ENCODE measurements around the gene PCGF3.

The PCGF3 gene

DNA sequence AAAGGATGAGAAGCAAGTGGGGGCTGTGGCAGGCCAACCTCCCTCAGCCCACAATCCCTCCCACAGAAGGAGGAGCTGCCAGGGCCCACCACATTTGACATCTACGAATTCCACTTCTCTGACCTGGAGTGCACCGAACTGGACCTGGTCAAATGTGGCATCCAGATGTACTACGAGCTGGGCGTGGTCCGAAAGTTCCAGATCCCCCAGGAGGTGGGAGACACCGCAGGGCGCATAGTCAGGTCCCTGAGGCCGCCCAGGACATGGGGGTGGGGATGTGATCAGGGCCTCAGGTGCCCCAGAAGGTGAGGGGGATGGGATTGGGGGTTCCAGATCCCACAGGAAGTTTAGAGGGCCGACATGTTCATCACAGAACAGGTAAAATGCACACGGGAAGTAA is 45.2 kb upstream of the PCGF3 start:
- H3K27ac ChIP-seq = no peak overlapping the region
- no peak for TF ChIP-seq ZFX (IDR thresholded peaks at IDR 0.05)

DNA sequence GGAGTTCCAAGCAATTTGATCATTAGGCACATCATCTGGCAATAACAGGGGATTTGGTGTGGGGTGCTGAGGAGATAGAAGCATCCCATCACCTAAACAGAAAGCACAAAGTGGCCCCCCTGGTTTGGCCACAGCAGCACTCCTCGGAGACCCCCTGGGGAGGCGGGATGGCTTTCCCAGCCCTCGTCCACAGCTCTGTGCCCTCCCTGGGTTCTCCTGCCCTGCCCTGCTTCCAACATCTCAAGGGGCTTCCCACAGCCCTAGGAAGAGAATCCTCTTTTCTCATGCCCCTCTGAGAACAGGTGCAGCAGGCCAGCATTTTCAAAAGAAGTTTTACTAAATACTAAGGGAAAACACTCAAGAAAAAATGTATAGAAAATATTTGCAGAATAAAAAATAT is 44.4 kb upstream of the PCGF3 start:
- TF ChIP-seq ZFX (IDR thresholded peaks at IDR 0.05) = no peak
- TF ChIP-seq, protein P1, sequence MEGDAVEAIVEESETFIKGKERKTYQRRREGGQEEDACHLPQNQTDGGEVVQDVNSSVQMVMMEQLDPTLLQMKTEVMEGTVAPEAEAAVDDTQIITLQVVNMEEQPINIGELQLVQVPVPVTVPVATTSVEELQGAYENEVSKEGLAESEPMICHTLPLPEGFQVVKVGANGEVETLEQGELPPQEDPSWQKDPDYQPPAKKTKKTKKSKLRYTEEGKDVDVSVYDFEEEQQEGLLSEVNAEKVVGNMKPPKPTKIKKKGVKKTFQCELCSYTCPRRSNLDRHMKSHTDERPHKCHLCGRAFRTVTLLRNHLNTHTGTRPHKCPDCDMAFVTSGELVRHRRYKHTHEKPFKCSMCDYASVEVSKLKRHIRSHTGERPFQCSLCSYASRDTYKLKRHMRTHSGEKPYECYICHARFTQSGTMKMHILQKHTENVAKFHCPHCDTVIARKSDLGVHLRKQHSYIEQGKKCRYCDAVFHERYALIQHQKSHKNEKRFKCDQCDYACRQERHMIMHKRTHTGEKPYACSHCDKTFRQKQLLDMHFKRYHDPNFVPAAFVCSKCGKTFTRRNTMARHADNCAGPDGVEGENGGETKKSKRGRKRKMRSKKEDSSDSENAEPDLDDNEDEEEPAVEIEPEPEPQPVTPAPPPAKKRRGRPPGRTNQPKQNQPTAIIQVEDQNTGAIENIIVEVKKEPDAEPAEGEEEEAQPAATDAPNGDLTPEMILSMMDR (conservative IDR thresholded peaks at IDR 0.05) = no peak
- H3K27ac ChIP-seq = no peak overlapping the region

DNA sequence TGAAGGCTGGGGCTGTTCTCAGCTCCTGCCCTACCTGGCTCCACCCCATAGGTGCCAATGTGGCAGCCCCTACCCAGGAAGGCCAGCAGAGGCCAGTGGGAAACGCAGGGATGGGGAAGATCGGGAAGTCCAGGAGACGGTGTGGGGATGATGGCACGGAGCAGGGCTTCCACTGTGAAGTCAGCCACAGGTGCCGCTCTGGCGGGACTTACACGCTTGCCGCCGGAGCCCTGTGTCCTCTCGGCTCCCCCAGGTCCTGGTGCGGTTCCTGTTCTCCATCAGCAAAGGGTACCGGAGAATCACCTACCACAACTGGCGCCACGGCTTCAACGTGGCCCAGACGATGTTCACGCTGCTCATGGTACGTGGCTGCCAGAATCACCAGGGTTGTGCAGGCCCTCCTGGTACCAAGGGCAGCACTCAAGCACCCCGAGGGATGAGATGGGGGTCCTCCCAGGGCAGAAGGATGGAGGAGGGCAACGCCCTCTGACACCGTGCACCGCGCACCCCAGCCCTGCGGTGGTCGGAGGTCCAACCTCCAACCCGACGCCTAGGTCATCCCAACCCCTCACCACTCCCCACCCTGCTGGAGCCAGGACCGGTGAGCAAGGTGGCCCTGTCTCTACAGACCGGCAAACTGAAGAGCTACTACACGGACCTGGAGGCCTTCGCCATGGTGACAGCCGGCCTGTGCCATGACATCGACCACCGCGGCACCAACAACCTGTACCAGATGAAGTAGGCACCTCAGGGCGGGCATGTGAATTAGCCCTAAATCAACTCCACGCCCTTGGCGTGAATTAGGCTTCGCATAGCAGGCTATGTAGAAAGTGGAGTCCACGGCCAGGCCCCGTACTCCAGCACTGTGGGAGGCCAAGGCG is 43.5 kb upstream of the PCGF3 start:
- H3K27ac ChIP-seq = no peak overlapping the region

DNA sequence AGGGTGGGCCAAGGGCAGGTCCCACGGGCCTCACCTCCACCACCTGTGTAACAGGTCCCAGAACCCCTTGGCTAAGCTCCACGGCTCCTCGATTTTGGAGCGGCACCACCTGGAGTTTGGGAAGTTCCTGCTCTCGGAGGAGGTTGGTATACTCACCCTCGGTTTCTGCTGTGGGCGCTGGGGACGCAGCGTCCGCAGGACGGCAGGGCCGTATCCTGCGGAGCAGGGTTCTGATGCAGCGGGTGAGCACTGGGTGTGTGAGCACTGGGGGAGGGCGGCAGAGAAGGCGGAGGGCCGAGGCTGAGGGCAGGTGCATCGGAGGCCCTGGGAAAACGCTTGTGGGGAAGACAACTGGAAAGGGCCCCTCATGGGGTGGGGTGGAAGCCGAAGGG is 42.6 kb upstream of the PCGF3 start:
- TF ChIP-seq ZFX (IDR thresholded peaks at IDR 0.05) = no peak
- TF ChIP-seq, protein P1 (conservative IDR thresholded peaks at IDR 0.05) = no peak
- no peak overlapping the region for H3K27ac ChIP-seq

More for the DNA sequence above, 43.5 kb upstream of the PCGF3 start:
- no peak for TF ChIP-seq ZFX (IDR thresholded peaks at IDR 0.05)
- TF ChIP-seq, protein P1 (conservative IDR thresholded peaks at IDR 0.05) = no peak

DNA sequence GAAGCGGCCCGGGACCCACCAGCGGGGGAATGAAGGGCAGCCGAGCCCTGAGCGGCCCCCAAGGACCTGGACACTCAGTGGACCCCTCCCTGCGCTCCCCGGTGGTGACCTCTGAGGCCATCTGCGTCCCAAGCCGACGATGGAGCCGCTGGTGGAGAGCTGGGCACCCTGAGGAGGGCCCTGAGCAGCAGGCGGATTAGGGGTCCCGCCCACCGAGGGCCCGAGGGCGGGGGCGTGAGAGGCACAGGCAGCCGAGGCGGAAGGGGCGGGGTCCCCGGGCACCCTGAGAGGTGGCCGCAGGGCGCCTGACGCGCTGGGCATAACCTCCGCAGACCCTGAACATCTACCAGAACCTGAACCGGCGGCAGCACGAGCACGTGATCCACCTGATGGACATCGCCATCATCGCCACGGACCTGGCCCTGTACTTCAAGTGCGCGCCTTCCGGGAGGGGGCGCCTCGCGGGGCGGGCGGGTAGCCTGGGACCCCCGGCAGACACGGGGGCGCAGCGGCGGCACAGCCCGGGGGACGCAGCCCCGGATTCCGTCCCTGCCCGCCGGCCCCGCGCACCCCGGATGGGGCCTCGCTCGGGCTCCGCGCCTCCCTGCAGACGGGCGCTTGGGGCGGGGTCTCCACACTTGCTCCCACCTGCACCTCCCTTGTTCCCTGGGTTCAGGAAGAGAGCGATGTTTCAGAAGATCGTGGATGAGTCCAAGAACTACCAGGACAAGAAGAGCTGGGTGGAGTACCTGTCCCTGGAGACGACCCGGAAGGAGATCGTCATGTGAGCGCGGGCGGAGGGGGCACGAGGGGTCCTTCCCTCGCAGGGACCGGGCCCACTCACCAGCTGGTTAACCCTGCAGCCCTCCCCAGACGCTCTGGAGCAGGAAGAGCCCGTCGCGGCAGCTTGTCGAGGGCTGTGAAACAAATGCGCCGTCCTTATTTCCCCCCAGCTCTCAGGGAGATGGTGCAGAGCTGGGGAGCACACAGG is 41.9 kb upstream of the PCGF3 start:
- no peak overlapping the region for H3K27ac ChIP-seq
- TF ChIP-seq, protein P1 (conservative IDR thresholded peaks at IDR 0.05) = no peak
- no peak for TF ChIP-seq ZFX (IDR thresholded peaks at IDR 0.05)

DNA sequence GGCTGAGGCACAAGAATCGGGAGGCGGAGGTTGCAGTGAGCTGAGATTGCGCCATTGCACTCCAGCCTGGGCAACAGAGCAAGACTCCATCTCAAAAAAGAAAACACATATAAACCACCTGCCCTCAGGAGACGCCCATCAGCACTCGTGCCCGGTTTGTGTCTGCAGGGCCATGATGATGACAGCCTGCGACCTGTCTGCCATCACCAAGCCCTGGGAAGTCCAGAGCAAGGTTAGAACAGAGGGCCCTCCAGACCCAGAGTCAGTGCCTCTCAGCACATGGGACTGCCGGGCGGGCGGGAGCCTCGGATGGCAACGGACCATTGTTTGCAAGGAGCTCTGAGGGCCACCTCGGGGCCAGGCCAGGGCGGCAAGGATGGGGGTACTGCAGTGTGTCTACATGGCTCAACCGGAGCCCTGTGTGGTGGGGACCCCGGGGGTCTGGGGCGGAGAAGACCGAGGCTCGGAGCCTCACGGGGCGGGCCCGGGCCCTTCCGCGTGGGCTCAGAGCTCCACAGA is 40.9 kb upstream of the PCGF3 start:
- no peak overlapping the region for H3K27ac ChIP-seq
- TF ChIP-seq, protein P1 (conservative IDR thresholded peaks at IDR 0.05) = no peak
- TF ChIP-seq ZFX (IDR thresholded peaks at IDR 0.05) = no peak

DNA sequence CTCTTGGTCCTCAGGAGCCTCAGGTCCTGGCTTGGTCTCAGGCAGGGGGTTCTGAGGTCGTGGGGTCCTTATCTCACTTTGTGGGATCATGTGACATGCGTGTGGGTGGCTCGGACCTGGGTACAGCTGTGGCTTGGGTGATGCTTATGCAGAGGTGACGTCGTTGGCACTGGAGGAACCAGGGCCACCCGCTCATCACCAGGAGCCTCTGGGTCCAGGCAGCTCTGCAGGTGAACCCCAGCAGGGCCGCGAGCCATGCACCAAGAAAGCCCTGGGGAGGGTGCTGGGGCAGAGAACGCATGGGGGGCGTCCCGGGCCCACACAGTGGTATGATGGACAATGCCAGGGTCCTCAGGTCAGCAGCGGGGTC is 40.3 kb upstream of the PCGF3 start:
- TF ChIP-seq, protein P1 (conservative IDR thresholded peaks at IDR 0.05) = no peak
- no peak for TF ChIP-seq ZFX (IDR thresholded peaks at IDR 0.05)

More for the DNA sequence above, 40.3 kb upstream of the PCGF3 start:
- no peak overlapping the region for H3K27ac ChIP-seq
